Measurements from ENCODE around the gene CT45A2.
"Not testable (repeated sequence)": the region's sequence is repeated elsewhere in the genome, so short reads cannot be mapped to it uniquely, and the experiment has no call there.

Gene CT45A2

GRCh38 chrX:135819912-135820311 is at the start of gene CT45A2:
TSS of gene CT45A2 (minus strand) at chrX:135820012. CDS start at chrX:135816265, 3,747 bp downstream.
- not testable (repeated sequence) for DNase-seq

GRCh38 chrX:135854438-135854837 is 34.6 kb upstream of the CT45A2 start, which contains the start of gene CT45A8:
TSS of gene CT45A8 (minus strand) at chrX:135854538. CDS start at chrX:135850783, 3,755 bp downstream.
- DNase-seq: not testable (repeated sequence)

GRCh38 chrX:135837180-135837579 is 17.4 kb upstream of the CT45A2 start, which contains the start of gene CT45A7:
TSS of gene CT45A7 (minus strand) at chrX:135837280. CDS start at chrX:135833533, 3,747 bp downstream.
- DNase-seq: not testable (repeated sequence)

- not testable (repeated sequence) for DNase-seq
Measured at GRCh38 chrX:135802687-135803086, 17.1 kb downstream of the CT45A2 start, which contains the start of gene CT45A6. TSS of gene CT45A6 (minus strand) at chrX:135802787. CDS start at chrX:135798993, 3,794 bp downstream.

GRCh38 chrX:135785403-135785802 is 34.4 kb downstream of the CT45A2 start, which contains the start of gene CT45A5:
TSS of gene CT45A5 (minus strand) at chrX:135785503. CDS start at chrX:135781729, 3,774 bp downstream.
- not testable (repeated sequence) for DNase-seq

- DNase-seq: not testable (repeated sequence)
Measured at GRCh38 chrX:135768091-135768490, 51.7 kb downstream of the CT45A2 start, which contains the start of gene CT45A3. TSS of gene CT45A3 (minus strand) at chrX:135768191. CDS start at chrX:135764444, 3,747 bp downstream.

All from CD4-positive, alpha-beta T cell treated with Interleukin-4 for 1 hour (primary cell).